Adrenal gland (tissue), 5 donors: ENCODE data around the gene IQCE.

ENCODE experiments used
- CTCF ChIP-seq, 6 experiments: fragments of 450-650 bp in 4 of 6; fragments of 200-600 bp in 2 of 6; sonication (generic) in 1 of 6; IDR thresholded peaks; 1 replicate in 5 of 6; 2 replicates in 1 of 6; pipeline versions ENCODE4 v1.5.1 to v1.8.0; 2016 to 2021; ENCODE audit warnings: antibody characterized with exemption in 6 of 6, mild to moderate bottlenecking in 2 of 6, moderate library complexity in 1 of 6
- POLR2A ChIP-seq, 2 donors: fragments of 450-650 bp; IDR thresholded peaks; one replicate each; pipeline ENCODE4 v1.6.1; 2017; ENCODE audit warnings: antibody characterized with exemption in 2 of 2, mild to moderate bottlenecking in 2 of 2, moderate library complexity in 1 of 2
- donor health status: DM: no; HTN: no; CAD: no.

- TF ChIP-seq CTCF (IDR thresholded peaks at IDR 0.05) = no peak
- TF ChIP-seq POLR2A (IDR thresholded peaks at IDR 0.05) = no peak
These were observed 15.6 kb upstream of the IQCE start for GRCh38 chr7:2542916-2543871.
